A549 treated with AZD2906 at 1 μM for 4 hours (cell line): Measurements from ENCODE around the gene CD244. TPM values are rescaled to one million over a fixed set of nuclear protein-coding genes. Genes with fewer than 3 reads are reported as not detected.

Experiments used
- total RNA-seq: library from RNA; stranded (reverse); fragments of 200-300 nt; extraction: Qiagen RNA extraction; gene quantifications from 5 replicates; pipeline ENCODE4 v1.2.3, GENCODE V29; 2022

The CD244 gene, protein sequence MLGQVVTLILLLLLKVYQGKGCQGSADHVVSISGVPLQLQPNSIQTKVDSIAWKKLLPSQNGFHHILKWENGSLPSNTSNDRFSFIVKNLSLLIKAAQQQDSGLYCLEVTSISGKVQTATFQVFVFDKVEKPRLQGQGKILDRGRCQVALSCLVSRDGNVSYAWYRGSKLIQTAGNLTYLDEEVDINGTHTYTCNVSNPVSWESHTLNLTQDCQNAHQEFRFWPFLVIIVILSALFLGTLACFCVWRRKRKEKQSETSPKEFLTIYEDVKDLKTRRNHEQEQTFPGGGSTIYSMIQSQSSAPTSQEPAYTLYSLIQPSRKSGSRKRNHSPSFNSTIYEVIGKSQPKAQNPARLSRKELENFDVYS
- not detected in 5 replicates for total RNA-seq

DNA sequence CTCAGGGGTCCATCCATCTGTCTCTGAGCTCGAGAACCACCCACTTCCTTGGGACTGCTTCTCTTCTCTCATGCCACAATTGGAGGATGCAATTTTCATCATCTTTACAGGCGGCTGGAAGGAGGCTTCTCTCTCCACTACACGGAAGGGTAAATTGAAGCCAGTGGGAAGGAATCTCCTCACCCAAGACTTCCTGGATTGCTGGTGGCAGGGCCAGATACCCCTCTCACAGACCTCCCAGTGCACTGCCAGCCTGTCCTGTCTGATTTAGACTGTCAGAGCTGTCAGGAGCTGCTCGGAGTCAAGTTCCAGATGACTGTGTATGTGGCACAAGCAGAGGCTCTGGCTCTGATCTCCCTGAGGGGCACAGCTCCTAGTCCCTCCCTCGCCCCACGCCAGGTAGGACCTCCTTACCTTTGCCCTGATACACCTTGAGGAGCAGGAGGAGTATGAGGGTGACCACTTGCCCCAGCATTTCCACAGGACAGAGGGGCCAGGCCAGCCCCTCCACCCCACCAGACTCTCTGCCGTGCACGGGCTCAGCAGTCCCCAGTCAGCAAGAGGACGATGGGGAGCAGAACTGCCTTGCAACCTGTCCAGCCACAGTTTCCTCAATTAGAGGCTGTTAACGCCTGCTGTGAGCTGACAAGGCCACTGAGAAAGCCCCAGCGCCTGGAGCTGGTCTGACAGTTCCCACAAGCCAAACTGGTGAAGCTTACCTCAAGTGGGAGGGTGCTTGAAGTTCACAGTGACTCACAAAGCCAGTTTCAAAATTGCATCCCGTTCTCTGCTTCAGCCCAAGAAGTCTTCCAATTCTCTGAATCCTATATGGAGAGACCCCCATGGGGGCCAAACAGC is at the start of gene CD244:
TSS of gene CD244 (minus strand) at position 685 of the 858 bp plus-strand sequence. CDS start at position 475, 210 bp downstream.

DNA sequence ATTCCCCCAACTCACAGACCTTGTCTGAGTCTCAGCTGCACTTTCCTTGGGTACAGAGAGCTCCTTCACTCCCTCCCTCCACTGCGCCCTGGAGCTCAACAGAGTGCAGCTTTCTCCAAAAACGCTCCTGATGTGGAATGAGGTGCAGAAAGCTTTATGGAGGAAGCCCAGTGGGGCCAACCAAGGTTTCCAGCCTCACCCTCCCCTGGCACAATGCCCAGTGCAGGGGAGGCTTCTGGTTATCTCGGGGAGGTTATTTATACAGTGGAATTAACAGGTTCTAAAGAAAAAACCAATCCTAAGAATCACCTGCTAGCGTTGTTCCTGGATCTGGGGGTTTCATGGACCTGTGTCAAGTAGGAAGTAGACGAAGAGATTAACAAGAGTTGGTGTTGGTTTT is 22.4 kb upstream of the CD244 start, which contains the start of gene ITLN1:
TSS of gene ITLN1 (minus strand) at position 139 of the 400 bp plus-strand sequence. CDS start 303 bp downstream, outside the sequence.

DNA sequence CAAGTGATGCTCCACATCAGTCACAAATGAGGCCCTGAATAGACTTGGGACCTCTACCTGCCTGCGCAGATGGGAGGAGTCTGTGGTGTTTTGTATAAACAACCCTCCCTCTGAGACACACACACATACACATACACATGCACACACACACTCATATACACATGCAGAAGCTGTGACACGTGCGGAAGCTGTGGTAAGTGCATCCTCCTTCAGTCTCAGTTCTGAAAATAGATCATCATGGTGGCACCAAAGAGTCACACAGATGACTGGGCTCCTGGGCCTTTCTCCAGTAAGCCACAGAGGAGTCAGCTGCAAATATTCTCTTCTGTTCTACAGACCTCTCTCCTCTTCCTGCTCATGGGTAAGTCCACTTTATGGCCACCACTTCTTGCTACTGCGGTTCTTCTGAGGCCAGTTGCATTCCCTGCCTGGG is 66.7 kb downstream of the CD244 start, which contains the start of gene LY9:
TSS of gene LY9 (plus strand) at position 224 of the 433 bp plus-strand sequence. CDS start at position 238, 14 bp downstream.

Other genes with a start within 250 kb of the CD244 start
- gene SLAMF1, start 215.8 kb downstream of the CD244 start, total RNA-seq = not detected in 5 replicates
- gene CD48, start 151.1 kb downstream of the CD244 start, total RNA-seq = not detected in 5 replicates
- gene SLAMF7, start 123.6 kb downstream of the CD244 start, total RNA-seq = 1.0 to 2.2 TPM (median 1.6 TPM) in 5 replicates
- gene LY9, start 66.7 kb downstream of the CD244 start, total RNA-seq = 0.12 to 0.23 TPM (median 0.15 TPM) in 5 replicates
- not detected in 5 replicates for gene ITLN1, start 22.3 kb upstream of the CD244 start, total RNA-seq
- 0.64 to 0.98 TPM (median 0.83 TPM) in 5 replicates for gene ITLN2, start 91.9 kb upstream of the CD244 start, total RNA-seq
- 48.2 to 73.2 TPM (median 62.9 TPM) in 5 replicates for gene F11R, start 158.3 kb upstream of the CD244 start, total RNA-seq
- 0.15 to 0.48 TPM (median 0.26 TPM) in 3 of 5 replicates, not detected in the others for gene TSTD1, start 176.1 kb upstream of the CD244 start, total RNA-seq
- 42.5 to 51.3 TPM (median 49.0 TPM) in 5 replicates for gene USF1, start 183.1 kb upstream of the CD244 start, total RNA-seq
- 0.07 to 0.09 TPM (median 0.07 TPM) in 5 replicates for gene ARHGAP30, start 207.0 kb upstream of the CD244 start, total RNA-seq
- 1.6 to 1.9 TPM (median 1.8 TPM) in 5 replicates for gene NECTIN4, start 226.7 kb upstream of the CD244 start, total RNA-seq
- gene KLHDC9, start 235.5 kb upstream of the CD244 start, total RNA-seq = 1.8 to 2.1 TPM (median 1.8 TPM) in 5 replicates